ENCODE measurements around the gene CASKIN1. TPM values are rescaled to one million over a fixed set of nuclear protein-coding genes. Genes with fewer than 3 reads are reported as not detected.

The CASKIN1 gene
- total and polyA plus RNA-seq, 8 donors: 0.61 to 2.1 (median 1.1) TPM

- Histone ChIP-seq H3K9me3 (no peaks in the 10 kb centered on the region), H3K4me3 (no peak overlapping the region), H3K27me3 (no peaks in the 10 kb centered on the region), H3K27ac (no peak overlapping the region), H3K36me3 (peaks cover 0 to 3% (median under 1%) of the 10 kb centered on the region in 3 donors), H3K4me1 (no peaks in the 10 kb centered on the region)
- WGBS, 2 donors: 92% methylated on average over 41 to 46 of the region's 46 CpGs
- no peak for TF ChIP-seq CTCF (IDR thresholded peaks at IDR 0.05)
- FAIRE-seq: no peak
- intact Hi-C loops (cut with DNase I): no loop called here
- no peak for DNase-seq
- no peak for ATAC-seq
Observed at GRCh38 chr16:2180962-2181923, 15.2 kb downstream of the CASKIN1 start.

GRCh38 chr16:2180461-2180860 is 15.9 kb downstream of the CASKIN1 start:
- Histone ChIP-seq H3K4me3 (no peak overlapping the region), H3K27ac (no peak overlapping the region), H3K36me3 (peaks cover 0 to 7% (median 4%) of the 10 kb centered on the region in 3 donors), H3K9me3 (no peaks in the 10 kb centered on the region), H3K4me1 (no peaks in the 10 kb centered on the region), H3K27me3 (no peaks in the 10 kb centered on the region)
- intact Hi-C loops (cut with DNase I): no loop called here
- DNase-seq: no peak
- TF ChIP-seq CTCF (IDR thresholded peaks at IDR 0.05): no peak
- no peak for FAIRE-seq
- 96 to 97% methylated on average over 43 of the region's 43 CpGs for WGBS, 2 donors
- no peak for ATAC-seq

- DNase-seq (no peak), FAIRE-seq (no peak), ATAC-seq (no peak)
- intact Hi-C loops (cut with DNase I): no loop called here
- WGBS, 2 donors: 95 to 96% methylated on average over 15 to 31 of the region's 31 CpGs
- no peak overlapping the region for H3K27ac ChIP-seq
- H3K27me3 ChIP-seq: no peaks in the 10 kb centered on the region
- H3K9me3 ChIP-seq: no peaks in the 10 kb centered on the region
- H3K4me3 ChIP-seq: no peak overlapping the region
- no peaks in the 10 kb centered on the region for H3K4me1 ChIP-seq
- peaks cover 0 to 16% (median 11%) of the 10 kb centered on the region in 3 donors for H3K36me3 ChIP-seq
- no peak for TF ChIP-seq CTCF (IDR thresholded peaks at IDR 0.05)
Observed at GRCh38 chr16:2179576-2179975, 16.8 kb downstream of the CASKIN1 start.

- Histone ChIP-seq H3K27ac (no peak overlapping the region), H3K36me3 (peaks cover 0 to 20% (median 16%) of the 10 kb centered on the region in 3 donors), H3K9me3 (no peaks in the 10 kb centered on the region), H3K4me3 (no peak overlapping the region), H3K4me1 (no peaks in the 10 kb centered on the region), H3K27me3 (no peaks in the 10 kb centered on the region)
- intact Hi-C loops (cut with DNase I): no loop called here
- TF ChIP-seq CTCF (IDR thresholded peaks at IDR 0.05): no peak
- DNase-seq: no peak
- 49 to 62% methylated on average over 20 to 50 of the region's 50 CpGs for WGBS, 2 donors
- no peak for FAIRE-seq
- ATAC-seq: no peak
Observed at GRCh38 chr16:2179107-2179501, 17.3 kb downstream of the CASKIN1 start.

All from pancreas (tissue), 10 donors.